ACHN (cell line): ENCODE results near the gene MAPK11.

ENCODE experiments used
- DNase-seq: peaks from one replicate; pipeline ENCODE4 v3.0.0-alpha.2; 2015
- in situ Hi-C: cut with HindIII; loops from 2 replicates; pipeline ENCODE4 v1.10.0; 2017; ENCODE audit warnings: low sequenced_read_pairs, low pct_ligation_motif_present, low pct_unique_long_range_greater_than_20kb

The MAPK11 gene

GRCh38 chr22:50256258-50256862 lies 13.8 kb downstream of the MAPK11 start:
- in situ Hi-C loops: no loop called here
- no peak for DNase-seq

GRCh38 chr22:50255607-50256006 lies 14.6 kb downstream of the MAPK11 start:
- in situ Hi-C loops: no loop called here
- DNase-seq: no peak

DNA sequence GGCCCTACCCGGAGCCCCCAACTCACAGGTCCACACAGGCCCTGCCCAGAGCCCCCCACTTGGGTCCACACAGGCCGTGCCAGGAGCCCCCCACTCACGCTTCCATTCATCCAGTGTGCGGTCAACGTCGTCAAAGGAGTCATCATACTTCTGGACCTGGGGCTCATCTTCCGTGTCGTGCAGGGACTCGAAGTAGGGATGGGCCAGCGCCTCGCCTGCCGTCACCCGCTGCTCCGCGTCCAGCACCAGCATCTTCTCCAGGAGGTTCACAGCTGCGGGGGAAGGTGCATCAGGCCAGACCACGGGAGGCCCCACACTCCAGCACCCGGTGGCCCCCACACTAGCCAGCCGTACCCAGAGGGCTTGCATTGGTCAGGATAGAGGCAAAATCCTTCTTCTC lies 15.1 kb downstream of the MAPK11 start:
- no peak for DNase-seq
- in situ Hi-C loops: no loop called here

DNA sequence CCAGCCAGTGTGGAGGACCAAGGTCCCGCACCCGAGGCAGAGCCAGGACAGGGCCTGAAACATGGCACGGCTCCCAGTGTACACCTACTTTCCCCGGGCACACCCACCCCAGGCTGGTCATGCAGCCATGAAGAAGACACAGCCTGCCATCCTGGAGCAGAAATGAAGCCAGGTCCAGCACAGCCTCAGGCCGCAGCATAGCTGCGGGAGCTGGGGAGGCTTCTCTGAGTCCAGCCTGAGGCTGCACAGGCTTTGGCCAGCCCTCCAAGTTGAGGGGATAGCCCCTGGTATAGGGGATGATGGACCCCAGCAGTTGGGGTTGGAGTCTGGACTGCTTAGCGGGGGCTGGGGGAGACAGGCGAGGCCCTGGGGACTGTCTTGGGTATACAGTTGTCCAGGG lies 16.2 kb downstream of the MAPK11 start:
- no peak for DNase-seq
- in situ Hi-C loops: no loop called here

DNA sequence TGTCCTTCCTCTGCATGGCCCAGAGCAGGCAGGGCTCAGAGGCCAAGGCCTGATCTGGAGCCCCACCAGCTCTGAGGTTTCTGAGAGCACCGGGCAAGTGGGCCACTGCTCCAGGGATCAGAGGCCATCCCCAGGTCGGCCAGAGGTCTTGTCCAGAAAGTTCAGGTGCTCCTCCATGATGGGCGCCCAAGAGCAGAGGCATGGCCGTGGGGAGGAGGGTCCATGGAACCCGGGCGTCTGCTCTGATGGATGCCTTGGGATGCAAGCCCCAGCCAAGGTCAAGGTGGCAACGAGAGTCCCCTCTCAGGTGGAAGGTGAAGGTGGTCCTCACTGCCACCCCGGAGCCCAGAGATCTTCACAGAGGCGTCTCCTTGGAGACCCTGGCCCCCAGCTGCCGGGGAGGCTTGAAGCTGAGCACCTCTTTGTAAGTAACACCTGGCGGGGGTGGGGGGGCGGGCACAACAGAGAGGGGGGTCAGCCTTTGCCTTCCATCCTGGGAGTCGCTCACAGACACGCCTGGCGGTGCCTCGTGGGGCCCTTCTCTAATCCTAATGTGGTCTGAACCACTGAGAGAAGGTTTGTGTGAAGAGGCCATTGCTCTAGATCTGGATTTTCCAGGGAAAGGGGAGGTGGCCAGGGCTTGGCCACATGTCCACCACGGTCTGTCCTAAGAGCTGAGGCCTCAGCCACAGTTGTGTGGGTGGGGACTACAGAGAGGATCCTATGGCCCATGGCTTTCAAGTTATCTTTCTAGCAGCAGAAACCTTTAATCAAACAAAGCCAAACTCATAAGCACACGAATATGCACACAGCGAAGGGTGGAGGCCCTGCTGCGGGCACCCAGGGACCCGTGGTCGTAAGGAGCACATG lies 16.9 kb downstream of the MAPK11 start:
- in situ Hi-C loops: no loop called here
- no peak for DNase-seq

DNA sequence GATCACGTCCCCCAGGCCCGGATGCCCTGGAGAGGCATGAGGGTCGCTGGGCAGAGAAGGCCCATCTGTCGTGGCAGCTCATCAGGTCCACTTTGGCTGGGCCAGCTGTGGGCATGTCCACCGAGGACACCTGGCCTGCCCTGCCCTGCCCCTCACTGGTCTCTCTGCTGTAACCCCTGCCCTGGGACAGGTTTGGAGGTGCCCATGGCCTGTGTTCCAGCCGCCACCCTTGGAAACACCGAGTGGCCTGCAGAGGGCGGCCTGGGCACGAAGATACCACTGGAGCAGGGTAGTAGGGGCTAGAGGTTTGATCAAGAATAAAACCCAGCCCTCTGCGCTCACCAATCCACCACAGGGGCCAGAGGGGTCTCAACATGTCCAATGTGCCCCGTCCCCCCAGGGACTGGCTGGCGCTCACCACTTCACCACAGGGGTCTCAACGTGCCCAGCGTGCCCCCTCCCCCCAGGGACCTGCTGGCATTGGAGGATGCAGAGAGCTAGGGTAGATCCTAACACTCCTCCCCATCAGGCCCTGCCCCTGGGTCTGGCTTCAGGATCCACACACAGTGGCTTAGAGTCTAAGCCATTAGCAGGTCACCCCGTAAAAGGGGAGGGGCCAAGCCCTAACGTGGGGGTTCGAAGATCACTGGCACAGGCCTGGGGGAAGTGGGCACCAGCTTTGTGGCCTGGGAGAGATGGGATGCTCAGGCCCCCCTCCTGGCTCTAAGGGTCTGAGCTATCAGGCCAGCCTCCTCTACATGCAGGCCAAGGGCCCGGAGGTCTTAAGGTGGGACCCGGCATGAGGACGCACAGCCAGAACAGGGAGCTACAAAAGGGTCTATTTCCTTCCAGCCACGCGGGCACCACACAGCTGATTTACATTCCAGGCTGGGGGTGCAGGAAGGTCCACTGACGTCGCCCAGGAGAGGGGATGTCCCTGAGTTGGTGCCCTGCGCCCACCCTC lies 17.8 kb downstream of the MAPK11 start:
- DNase-seq: peak; percentile 65
- in situ Hi-C loops: no loop called here

DNA sequence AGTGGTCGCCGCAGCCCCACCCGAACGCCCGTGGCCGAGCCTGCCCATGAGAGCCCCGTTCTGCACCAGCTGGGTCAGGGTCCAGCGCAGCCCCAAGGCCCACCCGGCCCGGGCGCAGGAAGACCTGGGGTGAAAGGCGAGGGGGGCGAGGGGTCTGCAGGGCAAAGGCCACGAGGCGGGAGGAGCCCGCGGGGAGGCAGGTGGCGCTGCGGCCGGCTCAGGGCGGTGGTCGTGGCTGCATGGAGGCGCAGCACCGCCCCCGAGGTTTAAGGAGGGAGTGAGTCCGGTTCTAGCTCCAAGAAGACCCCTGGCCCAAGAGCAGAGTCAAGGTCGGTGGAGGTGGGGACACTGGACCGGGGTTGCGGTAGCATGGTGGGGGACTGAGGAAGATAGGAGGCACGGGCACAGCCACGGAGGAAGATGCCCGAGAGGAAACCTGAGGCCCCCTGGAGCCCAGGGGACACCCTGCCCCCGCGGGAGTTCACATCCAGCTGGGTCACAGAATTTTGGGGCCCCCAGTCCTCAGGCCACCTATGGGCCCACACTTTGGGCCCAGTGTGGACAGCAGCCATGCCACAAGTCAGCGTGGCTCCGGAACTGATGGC lies 18.6 kb downstream of the MAPK11 start:
- DNase-seq: no peak
- in situ Hi-C loops: no loop called here

DNA sequence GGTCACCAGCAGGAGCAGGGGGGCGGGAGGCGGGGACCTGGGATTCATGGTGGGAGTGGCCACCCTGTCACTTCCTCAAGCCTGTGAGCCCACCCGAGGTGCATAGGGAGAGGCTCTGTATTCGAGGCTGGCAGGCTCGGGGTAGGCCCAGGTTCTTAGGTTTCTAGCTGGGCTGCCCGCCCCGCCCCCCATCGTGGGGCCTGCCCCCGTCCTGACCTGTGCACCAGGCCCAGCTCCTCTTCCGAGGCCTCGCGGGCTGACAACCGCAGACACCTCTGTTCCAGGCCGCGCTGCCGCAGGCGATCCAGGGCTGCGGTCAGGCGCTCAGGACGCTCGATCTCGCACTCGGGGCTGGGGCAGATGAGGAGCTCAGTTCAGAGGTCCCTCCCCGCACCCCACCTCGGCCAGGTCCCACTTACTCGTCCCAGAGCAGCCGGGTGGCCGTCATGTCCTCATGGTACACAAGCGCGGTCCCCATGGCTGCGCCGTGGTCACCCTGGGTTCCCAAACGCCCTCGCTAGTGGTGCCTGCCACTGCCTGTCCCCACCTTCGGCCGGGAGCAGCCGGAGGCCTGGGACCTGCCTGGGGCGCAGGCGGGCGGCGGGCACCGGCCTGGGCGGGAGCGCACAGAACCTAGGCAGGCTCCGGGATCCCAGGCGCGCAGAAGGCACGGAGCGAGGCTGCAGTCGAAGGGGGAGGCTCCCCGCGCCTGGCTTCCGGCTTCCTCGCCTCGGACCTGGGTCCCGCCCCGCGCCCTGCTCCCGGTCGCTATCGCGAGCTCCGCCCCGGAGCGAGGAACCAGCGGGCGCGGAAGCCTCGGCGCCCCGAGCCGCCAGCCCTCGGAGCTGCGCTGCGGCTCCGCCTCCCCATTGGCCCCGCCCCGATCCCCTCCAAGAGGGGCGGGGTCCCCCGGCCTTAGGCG lies 19.4 kb downstream of the MAPK11 start, which contains the start of gene HDAC10:
Gene HDAC10, minus strand, starts transcription at position 711 of the 922 bp plus-strand sequence. Its CDS starts 233 bp downstream, at position 478.
- in situ Hi-C loops: no loop called here
- DNase-seq: peak; percentile 83

DNA sequence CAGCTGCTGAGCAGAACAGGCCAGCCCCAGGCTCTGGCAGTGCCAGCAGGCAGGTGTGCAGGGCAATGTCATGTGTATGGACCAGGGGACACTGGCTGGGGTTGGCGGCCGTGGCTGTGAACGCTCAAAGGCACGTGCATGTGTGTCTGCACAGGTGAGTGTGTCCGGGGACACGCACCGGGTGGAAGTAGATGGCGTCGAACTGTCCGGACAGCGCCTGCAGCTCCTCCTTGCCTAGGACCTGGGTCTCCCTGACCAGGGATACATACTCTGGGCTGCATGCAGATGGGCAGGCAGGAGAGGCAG lies 20.0 kb downstream of the MAPK11 start:
- no peak for DNase-seq
- in situ Hi-C loops: no loop called here

DNA sequence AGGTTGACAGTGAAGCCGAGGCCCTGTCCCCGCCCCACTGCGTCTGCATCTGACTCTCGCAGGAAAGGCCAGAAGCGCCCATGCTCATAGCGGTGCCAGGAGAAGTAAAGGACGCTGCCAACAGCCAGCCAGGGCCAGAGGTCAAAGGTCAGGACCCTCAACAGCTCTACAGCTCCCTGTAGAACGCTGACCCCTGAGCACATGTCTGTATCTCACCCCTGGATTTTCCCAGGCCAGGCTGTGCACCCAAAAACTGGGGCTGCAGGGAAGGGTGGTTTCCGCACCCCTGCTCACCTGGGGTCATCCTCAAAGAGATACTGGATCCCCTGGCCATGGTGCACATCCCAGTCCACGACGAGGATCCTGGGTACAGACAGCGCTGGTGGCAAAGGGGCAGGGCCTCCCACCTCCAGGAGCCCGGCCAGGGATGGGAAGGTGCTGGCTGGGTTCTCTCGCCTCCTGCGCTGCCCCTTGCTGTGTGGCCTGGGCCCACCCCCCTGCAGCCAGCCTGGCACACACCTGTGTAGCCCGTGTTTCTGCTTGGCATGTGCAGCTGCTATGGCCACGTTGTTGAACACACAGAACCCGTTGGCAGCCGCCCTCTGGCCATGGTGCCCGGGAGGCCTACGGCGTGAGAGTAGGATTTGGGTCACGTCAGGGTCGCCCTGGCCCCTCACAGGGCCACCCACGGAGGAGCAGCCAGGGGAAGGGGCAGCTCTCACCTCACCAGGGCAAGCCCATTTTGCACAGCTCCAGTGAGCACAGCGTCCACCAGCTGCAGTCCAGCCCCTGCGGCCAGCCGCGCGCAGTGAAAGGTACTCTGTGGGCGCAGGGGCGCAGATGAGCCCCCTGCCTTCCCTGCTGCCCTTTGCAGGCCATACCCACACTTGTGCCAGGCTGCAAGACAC lies 20.6 kb downstream of the MAPK11 start:
- no peak for DNase-seq
- in situ Hi-C loops: no loop called here

- no peak for DNase-seq
- in situ Hi-C loops: no loop called here
Observed at GRCh38 chr22:50248196-50249081, 21.7 kb downstream of the MAPK11 start.

DNA sequence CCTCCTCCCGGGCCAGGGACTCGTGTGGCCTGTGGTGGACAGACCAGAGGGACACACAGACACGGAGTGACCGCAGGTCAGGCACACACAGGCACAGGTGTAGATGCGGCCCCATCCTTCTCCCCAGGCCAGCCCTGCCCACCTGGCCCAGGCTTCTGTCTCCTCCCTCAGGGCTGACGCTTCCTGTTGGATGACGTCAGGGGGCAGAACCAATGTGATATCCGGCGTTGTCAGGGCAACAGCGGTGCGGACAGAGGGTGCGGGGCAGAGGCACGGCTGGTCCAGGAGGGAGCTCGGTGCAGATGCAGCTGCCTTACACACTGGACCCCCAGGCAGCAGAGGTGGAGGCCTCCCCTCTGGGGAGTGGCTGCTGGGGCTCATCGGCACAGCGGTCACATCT lies 22.4 kb downstream of the MAPK11 start:
- no peak for DNase-seq
- in situ Hi-C loops: no loop called here

DNA sequence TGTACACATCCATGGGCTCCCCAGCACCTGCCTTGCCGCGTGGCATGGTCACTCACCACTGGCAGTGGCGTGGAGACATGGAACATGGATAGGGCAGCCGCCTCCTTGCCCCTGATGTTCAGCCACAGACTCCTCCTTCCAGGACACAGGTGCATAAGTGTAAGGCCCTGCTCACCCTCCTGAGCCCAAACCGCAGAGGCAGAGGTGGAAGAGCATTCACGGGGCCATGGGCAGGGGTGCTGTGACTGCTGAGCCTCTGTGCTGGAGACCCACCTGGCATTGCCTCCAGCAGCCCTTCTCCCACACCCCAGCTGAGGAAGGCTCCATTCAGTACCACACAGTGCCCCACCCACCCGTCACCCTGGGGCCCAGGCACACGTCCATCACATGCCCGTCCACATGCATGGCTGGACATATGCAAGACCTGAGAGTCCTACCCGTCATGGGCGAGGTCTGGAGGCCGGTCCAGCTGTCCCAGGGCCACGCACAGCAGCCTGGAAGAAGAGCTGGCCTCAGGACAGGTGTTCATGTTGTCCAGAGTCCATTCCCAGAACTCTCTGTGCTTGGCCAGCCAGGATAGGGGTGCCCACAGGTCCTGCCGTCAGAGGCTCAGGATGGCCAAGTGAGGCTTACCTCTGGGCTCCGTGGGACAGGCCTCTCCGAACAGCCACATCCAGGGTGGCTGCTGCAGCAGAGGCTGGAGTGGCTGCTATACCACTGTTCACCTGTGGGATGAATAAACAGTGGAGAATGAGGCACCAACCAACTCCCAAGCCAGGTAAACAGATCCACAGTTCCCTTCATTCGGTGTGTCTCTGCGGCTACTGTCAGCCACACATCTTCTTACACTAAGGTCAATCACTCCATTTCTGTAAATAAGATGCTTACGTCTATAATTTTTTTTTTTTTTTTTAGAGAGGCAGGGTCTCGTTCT lies 23.7 kb downstream of the MAPK11 start:
- in situ Hi-C loops: no loop called here
- DNase-seq: no peak

GRCh38 chr22:50245214-50246072 lies 24.7 kb downstream of the MAPK11 start:
- in situ Hi-C loops: no loop called here
- DNase-seq: no peak
